Lower leg skin (tissue), 4 donors: ENCODE results near the gene TTC16. TPM values are rescaled to one million over a fixed set of nuclear protein-coding genes. Genes with fewer than 3 reads are reported as not detected.

ENCODE experiments used
- DNase-seq, 2 donors: peaks; one replicate each; pipeline ENCODE4 v3.0.0-alpha.2; 2019; ENCODE audit warnings: low spot score in 2 of 2
- H3K4me3 ChIP-seq: fragments of 200-600 bp; sonication (generic); 2 replicates; pipeline ENCODE4 v1.5.1; 2017; ENCODE audit warnings: mild to moderate bottlenecking, low read depth; ENCODE audit not compliant: poor library complexity, severe bottlenecking
- CTCF ChIP-seq, 3 donors: fragments of 450-650 bp; IDR thresholded peaks; one replicate each; pipeline ENCODE4 v1.5.1; 2016; ENCODE audit warnings: antibody characterized with exemption in 3 of 3, mild to moderate bottlenecking in 3 of 3, moderate library complexity in 2 of 3
- POLR2A ChIP-seq, 2 donors: fragments of 450-650 bp; IDR thresholded peaks; one replicate each; pipeline ENCODE4 v1.6.1; 2016 to 2017; ENCODE audit warnings: antibody characterized with exemption in 2 of 2, mild to moderate bottlenecking in 1 of 2, moderate library complexity in 1 of 2
- WGBS, 2 donors: methylation state at CpG; one replicate each; pipeline ENCODE4 v1.1.5; 2018; 5-methylcytosine and 5-hydroxymethylcytosine counted together
- intact Hi-C: fragments of 100-400 bp; cut with DNase I; formaldehyde crosslinking; loops from one replicate; pipeline ENCODE4 v1.15.0; 2023; ENCODE audit warnings: low total_unique reads
- total RNA-seq, 4 donors: library from RNA; depleted of rRNA; stranded (reverse); fragments of >200 nt; gene quantifications; one replicate each; pipeline ENCODE4 v1.1.0, GENCODE V29; 2016

The TTC16 gene
- total RNA-seq, 4 donors from 2014 or later = 0.25 TPM; not detected in 3

- 94 to 95% methylated on average over 23 to 24 of the region's 26 CpGs for WGBS, 2 donors
- TF ChIP-seq POLR2A (IDR thresholded peaks at IDR 0.05) = no peak
- no peak for TF ChIP-seq CTCF (IDR thresholded peaks at IDR 0.05)
- no peak overlapping the region for H3K4me3 ChIP-seq
- no peak for DNase-seq
- intact Hi-C loops = no loop called here
Observed at GRCh38 chr9:127749090-127749787, 33.4 kb downstream of the TTC16 start.

GRCh38 chr9:127751269-127752054 is 35.6 kb downstream of the TTC16 start:
- WGBS, 2 donors = 33 to 45% methylated on average over 10 of the region's 10 CpGs
- TF ChIP-seq POLR2A (IDR thresholded peaks at IDR 0.05) (no peak), CTCF (IDR thresholded peaks at IDR 0.05) (no peak)
- intact Hi-C loops = no loop called here
- no peak overlapping the region for H3K4me3 ChIP-seq
- DNase-seq = no peak

GRCh38 chr9:127753148-127753547 is 37.3 kb downstream of the TTC16 start:
- no peak for DNase-seq
- no peak overlapping the region for H3K4me3 ChIP-seq
- intact Hi-C loops = no loop called here
- TF ChIP-seq CTCF (IDR thresholded peaks at IDR 0.05) (no peak), POLR2A (IDR thresholded peaks at IDR 0.05) (no peak)
- 82 to 88% methylated on average over 5 to 8 of the region's 8 CpGs for WGBS, 2 donors

- TF ChIP-seq CTCF (IDR thresholded peaks at IDR 0.05) (no peak), POLR2A (IDR thresholded peaks at IDR 0.05) (no peak)
- no peak for DNase-seq
- H3K4me3 ChIP-seq = no peak overlapping the region
- intact Hi-C loops = no loop called here
- 80 to 81% methylated on average over 7 to 8 of the region's 8 CpGs for WGBS, 2 donors
Observed at GRCh38 chr9:127753622-127754021, 37.7 kb downstream of the TTC16 start.

- TF ChIP-seq POLR2A (IDR thresholded peaks at IDR 0.05) (no peak), CTCF (IDR thresholded peaks at IDR 0.05) (no peak)
- no peak for DNase-seq
- intact Hi-C loops = no loop called here
- H3K4me3 ChIP-seq = no peak overlapping the region
- WGBS, 2 donors = 25 to 31% methylated on average over 45 to 53 of the region's 86 CpGs
Observed at GRCh38 chr9:127754099-127755060, 38.5 kb downstream of the TTC16 start.
